ENCODE measurements around the gene ARHGEF10L.

GRCh38 chr1:17622823-17623222 is 83.3 kb downstream of the ARHGEF10L start:
- TF ChIP-seq CTCF (optimal IDR thresholded peaks at IDR 0.05 in 1 of 3, IDR thresholded peaks at IDR 0.05 in 1 of 3, conservative IDR thresholded peaks at IDR 0.05 in 1 of 3; ENCODE audit: extremely low read depth in 1 of 3, insufficient read depth in 2 of 3, low read length in 3 of 3) (no peak), EZH2 (IDR thresholded peaks at IDR 0.05; ENCODE audit: low read length) (no peak)

Data from keratinocyte (primary cell).